Measurements from ENCODE around the gene SLC10A6. TPM values are rescaled to one million over a fixed set of nuclear protein-coding genes. Genes with fewer than 3 reads are reported as not detected.

The SLC10A6 gene
- total and polyA plus RNA-seq, 9 of the 15 experiments (the other 6 are each of a cell fraction or from before 2014, with no cell fraction given) = not detected

DNA sequence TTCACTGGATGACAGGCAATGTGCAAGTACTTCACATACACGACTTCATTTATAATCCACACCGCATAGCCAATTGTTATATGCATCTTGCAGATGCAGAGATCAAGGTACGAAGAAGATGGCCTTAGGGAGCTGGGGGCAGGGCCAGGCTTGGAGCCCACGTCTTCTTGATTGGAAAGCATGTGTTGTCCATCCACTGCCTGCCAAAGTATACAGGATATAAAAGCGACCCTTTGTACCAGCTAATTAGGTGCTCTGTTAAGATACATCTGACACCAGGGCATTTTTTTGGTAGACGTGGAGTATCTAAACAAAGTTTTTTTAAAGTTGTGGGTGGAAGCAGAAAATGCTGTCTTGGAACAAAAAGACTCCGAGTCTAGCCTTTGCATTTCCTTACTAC, 41.6 kb upstream of the SLC10A6 start (continued):
- no peak for TF ChIP-seq ATF2 (CRISPR knock-in tag; IDR thresholded peaks at IDR 0.05)
- TF ChIP-seq PATZ1 (CRISPR knock-in tag; IDR thresholded peaks at IDR 0.05; ENCODE audit: borderline replicate concordance) = no peak
- no peak for TF ChIP-seq GTF2B (IDR thresholded peaks at IDR 0.05; ENCODE audit: extremely low read depth, insufficient read length)
- no peak for TF ChIP-seq CBX1 (IDR thresholded peaks at IDR 0.05; ENCODE audit: low read depth)
- TF ChIP-seq RUNX1 (IDR thresholded peaks at IDR 0.05; ENCODE audit: low read depth) = no peak
- TF ChIP-seq ZEB2 (IDR thresholded peaks at IDR 0.05) = no peak
- no peak for TF ChIP-seq MXI1 (IDR thresholded peaks at IDR 0.05; ENCODE audit: low read depth, low read length)
- no peak for TF ChIP-seq TEAD2 (tag; IDR thresholded peaks at IDR 0.05)
- no peak for TF ChIP-seq RCOR1 (IDR thresholded peaks at IDR 0.05; ENCODE audit: borderline replicate concordance in 1 of 2, low read depth in 2 of 2, low read length in 2 of 2)
- TF ChIP-seq, protein P1, sequence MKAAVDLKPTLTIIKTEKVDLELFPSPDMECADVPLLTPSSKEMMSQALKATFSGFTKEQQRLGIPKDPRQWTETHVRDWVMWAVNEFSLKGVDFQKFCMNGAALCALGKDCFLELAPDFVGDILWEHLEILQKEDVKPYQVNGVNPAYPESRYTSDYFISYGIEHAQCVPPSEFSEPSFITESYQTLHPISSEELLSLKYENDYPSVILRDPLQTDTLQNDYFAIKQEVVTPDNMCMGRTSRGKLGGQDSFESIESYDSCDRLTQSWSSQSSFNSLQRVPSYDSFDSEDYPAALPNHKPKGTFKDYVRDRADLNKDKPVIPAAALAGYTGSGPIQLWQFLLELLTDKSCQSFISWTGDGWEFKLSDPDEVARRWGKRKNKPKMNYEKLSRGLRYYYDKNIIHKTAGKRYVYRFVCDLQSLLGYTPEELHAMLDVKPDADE (conservative IDR thresholded peaks at IDR 0.05; ENCODE audit: control insufficient read depth, low read depth, low read length) = no peak
- TF ChIP-seq, protein P2, sequence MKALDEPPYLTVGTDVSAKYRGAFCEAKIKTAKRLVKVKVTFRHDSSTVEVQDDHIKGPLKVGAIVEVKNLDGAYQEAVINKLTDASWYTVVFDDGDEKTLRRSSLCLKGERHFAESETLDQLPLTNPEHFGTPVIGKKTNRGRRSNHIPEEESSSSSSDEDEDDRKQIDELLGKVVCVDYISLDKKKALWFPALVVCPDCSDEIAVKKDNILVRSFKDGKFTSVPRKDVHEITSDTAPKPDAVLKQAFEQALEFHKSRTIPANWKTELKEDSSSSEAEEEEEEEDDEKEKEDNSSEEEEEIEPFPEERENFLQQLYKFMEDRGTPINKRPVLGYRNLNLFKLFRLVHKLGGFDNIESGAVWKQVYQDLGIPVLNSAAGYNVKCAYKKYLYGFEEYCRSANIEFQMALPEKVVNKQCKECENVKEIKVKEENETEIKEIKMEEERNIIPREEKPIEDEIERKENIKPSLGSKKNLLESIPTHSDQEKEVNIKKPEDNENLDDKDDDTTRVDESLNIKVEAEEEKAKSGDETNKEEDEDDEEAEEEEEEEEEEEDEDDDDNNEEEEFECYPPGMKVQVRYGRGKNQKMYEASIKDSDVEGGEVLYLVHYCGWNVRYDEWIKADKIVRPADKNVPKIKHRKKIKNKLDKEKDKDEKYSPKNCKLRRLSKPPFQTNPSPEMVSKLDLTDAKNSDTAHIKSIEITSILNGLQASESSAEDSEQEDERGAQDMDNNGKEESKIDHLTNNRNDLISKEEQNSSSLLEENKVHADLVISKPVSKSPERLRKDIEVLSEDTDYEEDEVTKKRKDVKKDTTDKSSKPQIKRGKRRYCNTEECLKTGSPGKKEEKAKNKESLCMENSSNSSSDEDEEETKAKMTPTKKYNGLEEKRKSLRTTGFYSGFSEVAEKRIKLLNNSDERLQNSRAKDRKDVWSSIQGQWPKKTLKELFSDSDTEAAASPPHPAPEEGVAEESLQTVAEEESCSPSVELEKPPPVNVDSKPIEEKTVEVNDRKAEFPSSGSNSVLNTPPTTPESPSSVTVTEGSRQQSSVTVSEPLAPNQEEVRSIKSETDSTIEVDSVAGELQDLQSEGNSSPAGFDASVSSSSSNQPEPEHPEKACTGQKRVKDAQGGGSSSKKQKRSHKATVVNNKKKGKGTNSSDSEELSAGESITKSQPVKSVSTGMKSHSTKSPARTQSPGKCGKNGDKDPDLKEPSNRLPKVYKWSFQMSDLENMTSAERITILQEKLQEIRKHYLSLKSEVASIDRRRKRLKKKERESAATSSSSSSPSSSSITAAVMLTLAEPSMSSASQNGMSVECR (CRISPR knock-in tag; IDR thresholded peaks at IDR 0.05) = no peak
- no peak for TF ChIP-seq NCOA1 (IDR thresholded peaks at IDR 0.05; ENCODE audit: low read depth)
